SH-SY5Y (cell line): ENCODE results near the gene PPIH.

Experiments used
- GATA2 ChIP-seq: IDR thresholded peaks from 2 replicates; pipeline ENCODE4 v1.6.1; 2011; ENCODE audit warnings: mild to moderate bottlenecking, low read depth, low read length
- GATA3 ChIP-seq: IDR thresholded peaks from 2 replicates; pipeline ENCODE4 v1.6.1; 2011; ENCODE audit warnings: low read depth, mild to moderate bottlenecking, low read length, moderate library complexity

PPIH gene

GRCh38 chr1:42657981-42658876 is at the start of gene PPIH:
Gene PPIH, plus strand, starts transcription at chr1:42658423. Its CDS starts 24 bp downstream, at chr1:42658447.
- TF ChIP-seq GATA3 (no peak), GATA2 (no peak)

GRCh38 chr1:42613803-42614131 is 44.5 kb upstream of the PPIH start:
- TF ChIP-seq GATA2 (no peak), GATA3 (no peak)

GRCh38 chr1:42618866-42619265 is 39.4 kb upstream of the PPIH start:
- no peak for TF ChIP-seq GATA2
- TF ChIP-seq GATA3 = no peak

- TF ChIP-seq GATA2 (no peak), GATA3 (no peak)
Measured at GRCh38 chr1:42620307-42620706, 37.9 kb upstream of the PPIH start.

- TF ChIP-seq GATA2 (no peak), GATA3 (no peak)
Measured at GRCh38 chr1:42639116-42639515, 19.1 kb upstream of the PPIH start.

- no peak for TF ChIP-seq GATA3
- TF ChIP-seq GATA2 = no peak
Measured at GRCh38 chr1:42646056-42646455, 12.2 kb upstream of the PPIH start.

GRCh38 chr1:42657201-42657600 is 1.0 kb upstream of the PPIH start:
- TF ChIP-seq GATA2 (no peak), GATA3 (no peak)

- no peak for TF ChIP-seq GATA3
- no peak for TF ChIP-seq GATA2
Measured at GRCh38 chr1:42658877-42659337, 684 bp downstream of the PPIH start.

- TF ChIP-seq GATA3 (no peak), GATA2 (no peak)
Measured at GRCh38 chr1:42660907-42661500, 2.8 kb downstream of the PPIH start.

- no peak for TF ChIP-seq GATA2
- TF ChIP-seq GATA3 = no peak
Measured at GRCh38 chr1:42669936-42670335, 11.7 kb downstream of the PPIH start.

- no peak for TF ChIP-seq GATA3
- TF ChIP-seq GATA2 = no peak
Measured at GRCh38 chr1:42670425-42670824, 12.2 kb downstream of the PPIH start.

GRCh38 chr1:42674214-42674613 is 16.0 kb downstream of the PPIH start:
- TF ChIP-seq GATA3 = no peak
- no peak for TF ChIP-seq GATA2

GRCh38 chr1:42674682-42675081 is 16.5 kb downstream of the PPIH start:
- no peak for TF ChIP-seq GATA2
- TF ChIP-seq GATA3 = no peak

GRCh38 chr1:42675467-42675866 is 17.2 kb downstream of the PPIH start:
- TF ChIP-seq GATA2 (no peak), GATA3 (no peak)

GRCh38 chr1:42676534-42677087 is 18.4 kb downstream of the PPIH start:
- no peak for TF ChIP-seq GATA2
- no peak for TF ChIP-seq GATA3
